Esophagus mucosa (tissue), 1 donor: ENCODE measurements around the gene DHRS7. TPM values are rescaled to one million over a fixed set of nuclear protein-coding genes. Genes with fewer than 3 reads are reported as not detected.

Experiments
- ATAC-seq: fragments of 200-7000 bp; cut with Tn5 transposase; one replicate; pipeline ENCODE4 v1.9.1; 2020
- total RNA-seq: library from RNA; stranded (reverse); gene quantifications from one replicate; pipeline ENCODE4 v1.2.4, GENCODE V29; 2023
- donor health status: DM: yes; HTN: yes; CAD: no.

DHRS7 gene
- total RNA-seq, 1 donor from 2014 or later = 40.3 TPM

GRCh38 chr14:60184905-60185555 is 19.8 kb upstream of the DHRS7 start:
- ATAC-seq = no peak

GRCh38 chr14:60184146-60184904 is 19.1 kb upstream of the DHRS7 start:
- peak; percentile 48 for ATAC-seq

- ATAC-seq = peak; percentile 50
Measured at GRCh38 chr14:60183741-60184140, 18.5 kb upstream of the DHRS7 start.

DNA sequence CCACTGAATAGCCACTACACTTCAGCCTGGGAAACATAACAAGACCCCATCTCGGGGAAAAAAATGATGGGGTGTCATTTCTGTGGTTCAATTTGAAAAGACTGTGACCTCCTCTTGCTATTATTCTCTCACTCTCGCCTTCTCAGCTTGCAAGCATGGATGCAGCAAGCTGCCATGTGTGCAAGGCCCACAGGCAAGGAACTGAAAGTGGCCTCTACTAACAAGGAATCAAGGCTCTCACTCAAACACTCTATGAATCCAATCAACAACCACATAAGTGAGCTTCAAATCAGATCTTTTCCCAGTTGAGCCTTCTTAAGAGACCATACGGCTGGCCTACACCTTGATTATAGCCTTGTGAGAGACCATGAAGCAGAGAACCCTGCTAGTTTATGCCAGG is 17.9 kb upstream of the DHRS7 start:
- no peak for ATAC-seq

DNA sequence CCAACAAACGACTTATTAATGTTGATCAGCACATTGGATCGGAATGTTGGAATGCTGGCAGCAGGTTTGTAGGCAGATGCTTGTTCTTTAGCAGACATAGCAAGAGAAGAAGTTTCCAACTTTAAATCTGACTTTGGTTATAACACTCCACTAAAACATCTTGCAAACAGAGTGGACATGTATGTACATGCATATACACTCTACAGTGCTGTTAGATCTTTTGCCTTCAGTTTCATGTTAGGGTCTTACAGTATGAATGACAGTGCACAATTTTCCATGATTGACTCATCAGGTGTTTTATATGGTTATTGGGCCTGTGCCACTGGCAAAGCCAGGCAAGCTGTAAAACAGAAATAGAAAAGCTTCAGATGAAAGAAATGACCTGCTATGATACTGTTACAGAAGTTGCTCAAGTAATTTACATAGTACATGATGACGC is 14.3 kb upstream of the DHRS7 start:
- peak; percentile 82 for ATAC-seq

- ATAC-seq = no peak
Measured at GRCh38 chr14:60178820-60179219, 13.6 kb upstream of the DHRS7 start.

DNA sequence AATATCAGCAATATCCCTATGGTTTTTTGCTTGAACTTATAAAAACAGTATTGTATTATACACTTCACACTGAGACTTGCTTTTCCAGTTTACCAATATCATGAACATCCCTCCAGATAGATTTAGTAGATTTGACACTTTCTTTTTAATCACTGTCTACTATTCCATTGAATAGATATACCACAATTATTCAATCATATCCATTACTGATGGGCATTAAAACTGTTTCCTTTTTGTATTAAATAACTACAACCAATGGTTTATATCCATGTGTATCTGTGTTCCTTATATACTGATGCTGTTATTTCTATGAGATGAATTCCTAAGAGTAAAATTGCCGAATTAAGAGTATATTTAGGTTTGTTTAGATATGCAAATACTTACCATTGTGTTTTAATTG is 13.0 kb upstream of the DHRS7 start:
- no peak for ATAC-seq

- peak; percentile 76 for ATAC-seq
Measured at GRCh38 chr14:60175255-60175902, 10.2 kb upstream of the DHRS7 start.

GRCh38 chr14:60174352-60175254 is 9.4 kb upstream of the DHRS7 start:
- no peak for ATAC-seq

DNA sequence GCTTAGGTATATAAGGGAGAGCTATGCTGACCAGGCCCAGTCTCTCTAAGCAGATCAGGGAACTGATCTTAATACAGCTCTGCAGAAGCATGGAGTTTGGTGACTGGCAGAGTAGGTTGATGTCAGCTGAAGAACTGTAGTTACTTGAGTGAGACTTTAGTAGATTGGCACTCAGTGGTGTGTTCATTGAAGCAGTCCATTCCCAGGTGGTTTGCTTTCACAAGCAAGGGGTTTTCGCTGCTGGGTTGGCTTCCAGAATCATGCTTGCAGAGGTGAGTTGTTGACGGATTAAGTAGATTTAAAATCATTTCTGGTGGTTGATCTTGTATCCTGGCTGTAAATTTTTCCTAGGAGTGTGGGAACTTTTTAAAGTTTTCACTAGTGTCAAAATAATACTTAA is 6.5 kb upstream of the DHRS7 start:
- no peak for ATAC-seq

GRCh38 chr14:60170948-60171347 is 5.8 kb upstream of the DHRS7 start:
- ATAC-seq = no peak

DNA sequence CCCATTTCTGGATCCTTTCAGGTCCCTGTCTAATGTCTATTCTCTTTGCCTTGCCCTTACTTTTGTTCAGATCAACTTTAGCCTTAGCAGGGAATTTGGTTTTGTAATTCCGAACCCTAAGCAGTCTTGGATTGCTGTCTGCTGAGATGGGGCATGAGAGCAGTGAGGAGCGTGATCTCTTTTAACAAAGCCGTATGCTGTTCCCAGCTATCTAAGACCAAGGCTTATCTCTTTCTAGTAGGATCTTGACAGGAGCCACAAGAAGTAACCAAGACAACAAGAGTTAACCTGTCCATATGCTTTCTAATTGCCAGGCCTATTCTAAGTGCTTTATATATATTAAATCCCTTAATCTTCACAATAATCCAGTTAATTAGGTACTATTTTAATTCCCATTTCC is 4.5 kb upstream of the DHRS7 start:
- no peak for ATAC-seq

DNA sequence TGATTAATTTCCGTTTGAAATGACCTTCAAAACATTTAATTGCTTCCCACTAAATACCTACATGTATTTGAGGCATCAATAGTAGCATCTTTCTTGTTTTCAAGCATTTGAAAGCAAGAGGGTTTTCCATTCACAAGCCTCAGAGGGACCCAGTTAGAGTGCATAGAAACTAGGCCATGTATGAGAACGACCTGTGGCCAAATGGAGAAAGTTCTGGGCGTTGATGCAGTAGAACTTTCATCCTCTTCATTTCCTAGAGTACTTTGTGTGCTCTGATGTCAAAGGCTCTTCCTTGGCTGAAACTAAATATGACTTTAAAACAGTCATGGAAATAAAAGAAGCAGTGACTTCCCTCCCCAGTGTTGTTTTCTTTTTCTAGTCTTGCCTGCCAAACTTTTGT is 944 bp upstream of the DHRS7 start:
- no peak for ATAC-seq

DNA sequence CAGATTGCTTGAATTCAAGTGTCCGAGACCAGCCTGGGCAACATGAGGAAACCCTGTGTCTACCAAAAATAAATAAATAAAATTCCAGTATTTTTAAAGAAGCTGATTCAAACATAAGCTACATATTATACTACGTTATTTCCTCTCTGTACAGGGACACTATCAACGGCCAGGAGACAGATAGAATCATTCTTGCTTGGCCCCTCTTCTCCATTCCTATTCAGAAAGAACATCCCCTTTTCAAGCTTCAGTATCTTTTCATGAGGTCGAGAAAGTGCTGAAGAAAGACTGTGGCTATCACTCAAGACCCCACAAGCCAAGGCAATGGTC is 314 bp upstream of the DHRS7 start:
- ATAC-seq = no peak

GRCh38 chr14:60164404-60164711 is 840 bp downstream of the DHRS7 start:
- no peak for ATAC-seq

GRCh38 chr14:60163693-60164092 is 1.5 kb downstream of the DHRS7 start:
- no peak for ATAC-seq

- ATAC-seq = no peak
Measured at GRCh38 chr14:60161196-60162107, 3.7 kb downstream of the DHRS7 start.

GRCh38 chr14:60160422-60160821 is 4.8 kb downstream of the DHRS7 start:
- no peak for ATAC-seq

- no peak for ATAC-seq
Measured at GRCh38 chr14:60154671-60155070, 10.5 kb downstream of the DHRS7 start.

DNA sequence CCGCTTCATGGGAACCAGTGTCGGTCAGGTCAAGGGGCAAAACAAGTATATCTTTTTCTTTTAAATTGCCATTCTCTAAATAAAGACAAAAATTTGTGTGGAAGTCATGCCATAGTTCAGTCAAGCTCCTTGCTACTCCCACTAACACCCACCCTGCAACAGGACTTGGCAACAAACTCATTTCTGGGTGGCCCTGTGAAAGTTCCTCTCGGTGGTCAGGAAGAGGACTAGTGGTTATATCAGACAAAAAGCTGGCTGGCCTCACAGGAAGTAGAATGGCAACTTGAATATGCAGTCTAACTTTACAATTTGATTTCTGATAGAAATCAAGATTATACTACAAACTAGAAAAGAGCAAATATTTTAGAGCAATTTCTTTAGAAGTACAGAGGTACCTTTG is 11.2 kb downstream of the DHRS7 start:
- ATAC-seq = no peak

GRCh38 chr14:60151715-60152114 is 13.5 kb downstream of the DHRS7 start:
- ATAC-seq = peak; percentile 97

GRCh38 chr14:60134702-60135101 is 30.5 kb downstream of the DHRS7 start:
- ATAC-seq = no peak
